ENCODE measurements around the gene ST3GAL3.
"Not testable (repeated sequence)": the region's sequence is repeated elsewhere in the genome, so short reads cannot be mapped to it uniquely, and the experiment has no call there.

The ST3GAL3 gene

DNA sequence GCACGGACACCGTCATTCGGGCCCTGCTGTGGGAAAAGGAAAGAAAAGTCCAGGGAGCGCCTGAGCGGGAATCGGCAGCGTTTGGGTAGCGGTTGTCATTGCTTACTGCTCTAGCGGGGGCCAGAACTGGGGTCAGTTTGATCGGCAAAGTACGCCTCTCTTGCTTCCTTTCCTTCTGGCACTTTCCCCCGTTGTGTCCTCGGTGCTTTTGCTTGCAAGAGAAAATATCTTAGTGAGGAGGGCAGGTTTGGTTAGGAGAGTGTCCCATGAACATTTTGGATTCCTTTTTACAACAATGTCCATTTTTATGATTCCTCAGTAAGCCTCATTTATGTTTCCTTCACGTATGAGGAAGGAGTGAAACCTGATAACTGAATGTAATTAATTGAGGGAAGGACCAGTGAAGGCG is 670 bp downstream of the ST3GAL3 start:
- H3K36me3 ChIP-seq: peaks cover 17 to 29% (median 26%) of the 10 kb centered on the region in 3 donors
- intact Hi-C loops (cut with DNase I; ENCODE audit: low total_unique reads): loop anchor here (5.0 kb wide), 1 partner anchor 181 kb away; no protein-coding TSS in a partner anchor
- H3K27ac ChIP-seq: peak overlapping the region; percentile 79 to 81
- no peaks in the 10 kb centered on the region for H3K27me3 ChIP-seq
- no peaks in the 10 kb centered on the region for H3K9me3 ChIP-seq
- TF ChIP-seq, protein P1, sequence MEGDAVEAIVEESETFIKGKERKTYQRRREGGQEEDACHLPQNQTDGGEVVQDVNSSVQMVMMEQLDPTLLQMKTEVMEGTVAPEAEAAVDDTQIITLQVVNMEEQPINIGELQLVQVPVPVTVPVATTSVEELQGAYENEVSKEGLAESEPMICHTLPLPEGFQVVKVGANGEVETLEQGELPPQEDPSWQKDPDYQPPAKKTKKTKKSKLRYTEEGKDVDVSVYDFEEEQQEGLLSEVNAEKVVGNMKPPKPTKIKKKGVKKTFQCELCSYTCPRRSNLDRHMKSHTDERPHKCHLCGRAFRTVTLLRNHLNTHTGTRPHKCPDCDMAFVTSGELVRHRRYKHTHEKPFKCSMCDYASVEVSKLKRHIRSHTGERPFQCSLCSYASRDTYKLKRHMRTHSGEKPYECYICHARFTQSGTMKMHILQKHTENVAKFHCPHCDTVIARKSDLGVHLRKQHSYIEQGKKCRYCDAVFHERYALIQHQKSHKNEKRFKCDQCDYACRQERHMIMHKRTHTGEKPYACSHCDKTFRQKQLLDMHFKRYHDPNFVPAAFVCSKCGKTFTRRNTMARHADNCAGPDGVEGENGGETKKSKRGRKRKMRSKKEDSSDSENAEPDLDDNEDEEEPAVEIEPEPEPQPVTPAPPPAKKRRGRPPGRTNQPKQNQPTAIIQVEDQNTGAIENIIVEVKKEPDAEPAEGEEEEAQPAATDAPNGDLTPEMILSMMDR (IDR thresholded peaks at IDR 0.05): no peak
- H3K4me1 ChIP-seq: peaks cover 0 to 20% (median 14%) of the 10 kb centered on the region in 4 donors
- H3K4me3 ChIP-seq: peak overlapping the region; percentile 87 to 89
- DNase-seq: no peak

DNA sequence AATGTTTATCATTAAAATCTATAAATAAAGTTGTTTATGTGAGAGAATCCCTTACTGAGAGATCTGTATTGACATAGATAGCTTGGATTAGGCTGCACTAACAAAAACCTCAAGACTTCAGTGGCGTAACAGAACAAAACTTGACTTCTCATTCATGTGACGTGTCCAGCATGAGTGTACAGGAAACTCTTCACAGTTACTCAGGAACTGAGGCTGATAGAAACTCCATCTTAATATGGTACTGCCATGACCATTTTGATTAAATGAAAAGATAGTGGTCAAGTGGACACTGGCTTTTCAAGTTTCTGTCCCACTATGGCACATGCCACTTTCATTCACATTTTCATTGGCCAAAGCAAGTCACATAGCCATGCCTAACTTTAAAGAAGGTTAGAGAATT is 3.7 kb downstream of the ST3GAL3 start:
- H3K4me3 ChIP-seq: no peak overlapping the region
- intact Hi-C loops (cut with DNase I; ENCODE audit: low total_unique reads): loop anchor here (5.0 kb wide), 1 partner anchor 254 kb away; no protein-coding TSS in a partner anchor
- H3K36me3 ChIP-seq: peaks cover 0 to 9% (median 6%) of the 10 kb centered on the region in 3 donors
- no peaks in the 10 kb centered on the region for H3K27me3 ChIP-seq
- peaks cover 0 to 29% (median 18%) of the 10 kb centered on the region in 4 donors for H3K4me1 ChIP-seq
- DNase-seq: no peak
- no peaks in the 10 kb centered on the region for H3K9me3 ChIP-seq
- TF ChIP-seq, protein P1 (IDR thresholded peaks at IDR 0.05): no peak
- no peak overlapping the region for H3K27ac ChIP-seq

DNA sequence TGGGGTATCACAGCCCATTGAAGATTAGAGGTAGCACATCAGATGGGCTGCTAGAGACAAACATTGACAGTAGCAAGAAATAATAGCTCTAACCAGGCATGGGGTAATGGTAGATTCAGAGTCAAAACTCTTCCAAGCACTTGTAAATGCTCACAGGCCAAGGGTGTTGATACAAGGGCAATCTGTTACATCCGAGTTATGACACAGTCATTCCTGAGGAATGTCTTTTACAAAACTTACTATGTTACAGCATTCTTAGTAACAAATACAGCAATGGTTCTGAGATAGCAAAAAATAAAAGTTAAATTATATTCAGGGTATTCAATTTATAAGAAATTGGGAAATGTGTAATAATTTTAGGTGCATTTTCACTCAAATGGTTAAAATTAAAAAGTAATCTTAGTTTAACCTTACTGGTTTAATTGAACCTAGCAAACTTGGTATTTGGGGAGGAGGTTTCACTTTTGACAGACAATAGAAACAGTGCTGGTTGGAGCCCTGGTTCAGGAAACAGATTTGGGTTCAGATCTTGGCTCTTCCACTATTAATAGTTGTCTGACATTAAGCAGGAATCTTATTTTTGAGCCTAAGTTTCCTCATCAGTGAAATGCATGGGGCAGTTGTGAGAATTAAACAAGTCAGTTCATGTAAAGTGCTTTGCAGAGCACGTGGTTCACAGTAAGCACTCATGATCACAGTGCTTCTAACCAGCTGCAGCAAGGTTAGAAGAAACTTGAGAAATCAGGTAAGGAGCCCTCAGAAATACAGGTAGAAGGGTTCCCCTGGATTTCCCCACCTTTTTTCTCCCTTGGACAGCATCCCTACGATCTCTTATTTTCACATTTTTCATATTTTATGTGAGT is 4.4 kb downstream of the ST3GAL3 start:
- peaks cover 0 to 29% (median 11%) of the 10 kb centered on the region in 4 donors for H3K4me1 ChIP-seq
- H3K27me3 ChIP-seq: no peaks in the 10 kb centered on the region
- no peak overlapping the region for H3K27ac ChIP-seq
- peaks cover 0 to 9% (median 6%) of the 10 kb centered on the region in 3 donors for H3K36me3 ChIP-seq
- DNase-seq: no peak
- TF ChIP-seq, protein P1 (IDR thresholded peaks at IDR 0.05): no peak
- intact Hi-C loops (cut with DNase I; ENCODE audit: low total_unique reads): loop anchor here (5.0 kb wide), 1 partner anchor 254 kb away; no protein-coding TSS in a partner anchor
- no peaks in the 10 kb centered on the region for H3K9me3 ChIP-seq
- H3K4me3 ChIP-seq: no peak overlapping the region

DNA sequence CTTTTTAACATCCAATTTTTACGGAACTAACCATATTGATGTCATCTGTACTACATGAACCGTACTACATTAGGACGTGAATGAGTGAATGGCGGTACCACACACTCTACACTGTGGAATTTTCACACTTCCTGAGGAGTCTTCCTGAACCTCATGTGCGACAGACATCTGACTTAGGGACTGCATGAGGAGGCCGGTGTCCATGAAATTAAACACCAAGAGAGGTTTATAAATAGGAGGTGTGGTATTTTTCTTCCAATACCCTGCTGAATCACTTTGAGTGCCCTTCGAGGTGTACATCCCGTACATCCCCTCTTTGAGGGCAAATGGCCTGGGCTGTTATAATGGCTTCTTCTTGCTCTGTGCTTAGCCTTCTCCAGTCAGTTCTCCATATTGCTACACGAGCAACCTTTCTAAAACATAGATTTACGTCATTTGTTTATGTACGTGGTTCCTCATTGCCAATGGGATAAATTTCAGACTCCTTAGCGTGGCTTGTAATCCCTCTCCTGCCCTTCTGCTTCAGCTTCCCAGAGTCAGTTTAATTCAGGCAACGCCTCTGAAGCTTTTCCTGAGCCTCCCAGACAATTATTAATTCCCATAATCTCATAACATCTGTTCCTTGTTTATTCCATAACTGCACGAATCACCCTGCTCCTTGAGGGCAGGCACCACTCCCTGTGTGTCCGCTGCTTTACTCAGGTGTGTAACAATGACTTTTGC is 9.4 kb downstream of the ST3GAL3 start:
- H3K4me1 ChIP-seq: peaks cover 0 to 17% (median 7%) of the 10 kb centered on the region in 4 donors
- intact Hi-C loops (cut with DNase I; ENCODE audit: low total_unique reads): no loop called here
- DNase-seq: no peak
- H3K27me3 ChIP-seq: no peaks in the 10 kb centered on the region
- peak overlapping the region in 1 of 2 donors; percentile 23 for H3K27ac ChIP-seq
- H3K9me3 ChIP-seq: no peaks in the 10 kb centered on the region
- no peak overlapping the region for H3K4me3 ChIP-seq
- TF ChIP-seq, protein P1 (IDR thresholded peaks at IDR 0.05): no peak
- no peaks in the 10 kb centered on the region for H3K36me3 ChIP-seq

DNA sequence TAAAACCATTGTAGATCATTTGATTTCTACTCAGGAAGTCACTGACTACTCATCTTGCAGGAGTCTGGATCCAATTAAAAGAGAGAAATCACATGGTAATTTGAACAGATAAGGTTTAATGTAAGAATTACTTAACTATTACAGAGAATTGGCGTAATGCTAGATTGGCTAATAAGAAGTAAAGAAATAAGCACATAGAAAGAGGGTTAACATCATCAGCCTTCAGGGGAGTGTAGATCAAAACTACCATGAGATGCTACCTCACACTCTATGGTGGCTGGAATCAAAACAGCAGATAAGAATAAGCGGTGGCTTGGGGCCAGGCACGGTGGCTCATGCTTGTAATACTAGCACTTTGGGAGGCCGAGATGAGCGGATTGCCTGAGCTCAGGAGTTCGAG is 11.7 kb downstream of the ST3GAL3 start:
- Histone ChIP-seq H3K9me3 (no peaks in the 10 kb centered on the region), H3K4me1 (peaks cover 0 to 17% (median 7%) of the 10 kb centered on the region in 4 donors), H3K27me3 (no peaks in the 10 kb centered on the region), H3K36me3 (peaks cover 0 to 3% (median 0%) of the 10 kb centered on the region in 3 donors), H3K27ac (no peak overlapping the region), H3K4me3 (no peak overlapping the region)
- DNase-seq: no peak
- TF ChIP-seq, protein P1 (IDR thresholded peaks at IDR 0.05): no peak
- intact Hi-C loops (cut with DNase I; ENCODE audit: low total_unique reads): no loop called here

DNA sequence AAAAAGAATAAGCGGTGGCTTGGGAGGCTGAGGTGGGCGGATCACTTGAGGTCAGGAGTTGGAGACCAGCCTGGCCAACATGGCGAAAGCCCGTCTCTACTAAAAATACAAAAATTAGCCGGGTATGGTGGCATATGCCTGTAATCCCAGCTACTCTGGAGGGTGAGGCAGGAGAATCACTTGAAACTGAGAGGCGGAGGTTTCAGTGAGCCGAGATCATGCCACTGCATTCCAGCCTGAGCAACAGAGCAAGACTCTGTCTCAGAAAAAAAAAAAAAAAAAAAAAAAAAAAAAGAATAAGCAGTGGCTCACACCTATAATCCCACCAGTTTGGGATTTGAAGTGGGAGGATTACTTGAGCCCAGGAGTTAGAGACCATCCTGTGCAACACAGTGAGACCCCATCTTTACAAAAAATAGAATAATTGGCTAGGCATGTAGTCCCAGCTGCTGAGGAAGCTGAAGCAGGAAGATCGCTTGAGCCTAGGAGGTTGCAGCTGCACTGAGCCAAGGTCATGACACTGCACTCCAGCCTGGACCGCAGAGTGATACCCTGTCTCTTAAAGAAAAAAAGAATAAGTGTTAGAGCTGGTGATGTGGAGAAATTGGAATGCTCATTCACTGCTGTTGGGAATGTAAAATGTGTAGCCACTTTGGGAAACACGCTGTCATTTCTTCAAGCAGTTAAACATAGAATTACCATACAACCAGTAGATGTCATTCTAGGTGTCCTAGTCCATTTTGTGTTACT is 12.5 kb downstream of the ST3GAL3 start:
- H3K9me3 ChIP-seq; H3K36me3 ChIP-seq; H3K27me3 ChIP-seq; intact Hi-C loops (cut with DNase I; ENCODE audit: low total_unique reads); H3K27ac ChIP-seq; H3K4me3 ChIP-seq; DNase-seq: not testable (repeated sequence)
- peaks cover 0 to 17% (median 7%) of the 10 kb centered on the region in 4 donors for H3K4me1 ChIP-seq

Measured in tibial artery (tissue), 4 donors.